GM23248 (cell line): ENCODE measurements around the gene CRK. TPM values are rescaled to one million over a fixed set of nuclear protein-coding genes. Genes with fewer than 3 reads are reported as not detected.
"Not testable (repeated sequence)": the region's sequence is repeated elsewhere in the genome, so short reads cannot be mapped to it uniquely, and the experiment has no call there.

Experiments
- DNase-seq: peaks from one replicate; pipeline ENCODE4 v3.0.0-alpha.2; 2015
- H2AFZ ChIP-seq: fragments of 200-600 bp; sonication (generic); 2 replicates; pipeline ENCODE4 v1.6.1; 2016; ENCODE audit warnings: antibody characterized with exemption
- H3F3A ChIP-seq: fragments of 200-600 bp; sonication (generic); 2 replicates; pipeline ENCODE4 v1.6.1; 2016; ENCODE audit warnings: mild to moderate bottlenecking, antibody characterized with exemption, mixed run types; ENCODE audit not compliant: insufficient read depth
- H3K27ac ChIP-seq: fragments of 200-600 bp; sonication (generic); 2 replicates; pipeline ENCODE4 v1.5.1; 2016; ENCODE audit warnings: mild to moderate bottlenecking
- H3K27me3 ChIP-seq: fragments of 200-600 bp; sonication (generic); replicated peaks from 2 replicates; pipeline ENCODE4 v1.6.1; 2016; ENCODE audit warnings: mild to moderate bottlenecking; ENCODE audit not compliant: insufficient read depth
- H3K36me3 ChIP-seq: fragments of 200-600 bp; sonication (generic); 2 replicates; pipeline ENCODE4 v1.6.1; 2016; ENCODE audit warnings: low read depth, mild to moderate bottlenecking
- H3K4me1 ChIP-seq: fragments of 200-600 bp; sonication (generic); 2 replicates; pipeline ENCODE4 v1.6.1; 2016; ENCODE audit warnings: mild to moderate bottlenecking; ENCODE audit not compliant: insufficient read depth
- H3K4me2 ChIP-seq: fragments of 200-600 bp; sonication (generic); one replicate; pipeline ENCODE4 v1.6.1; 2016; ENCODE audit warnings: mild to moderate bottlenecking; ENCODE audit not compliant: unreplicated experiment
- H3K4me3 ChIP-seq: fragments of 200-600 bp; sonication (generic); 2 replicates; pipeline ENCODE4 v1.5.1; 2016; ENCODE audit warnings: mild to moderate bottlenecking
- H3K79me2 ChIP-seq: fragments of 200-600 bp; sonication (generic); 2 replicates; pipeline ENCODE4 v1.6.1; 2016; ENCODE audit warnings: mild to moderate bottlenecking; ENCODE audit not compliant: insufficient read depth
- H3K9ac ChIP-seq: fragments of 200-600 bp; sonication (generic); 2 replicates; pipeline ENCODE4 v1.6.1; 2016; ENCODE audit warnings: mild to moderate bottlenecking
- H3K9me2 ChIP-seq: fragments of 200-600 bp; sonication (generic); 2 replicates; pipeline ENCODE4 v1.6.1; 2016; ENCODE audit warnings: mixed run types, mild to moderate bottlenecking, moderate library complexity; ENCODE audit not compliant: insufficient read depth
- H3K9me3 ChIP-seq: fragments of 200-600 bp; sonication (generic); one replicate; pipeline ENCODE4 v1.6.1; 2017; ENCODE audit warnings: low read depth
- H4K20me1 ChIP-seq: fragments of 200-600 bp; sonication (generic); 2 replicates; pipeline ENCODE4 v1.6.0; 2016; ENCODE audit not compliant: insufficient read depth
- EZH2 ChIP-seq: fragments of 200-600 bp; sonication (generic); IDR thresholded peaks from 2 replicates; pipeline ENCODE4 v1.6.1; 2018; ENCODE audit warnings: antibody characterized with exemption, mild to moderate bottlenecking; ENCODE audit not compliant: insufficient read depth, poor library complexity, severe bottlenecking
- EZH2phosphoT487 ChIP-seq: fragments of 200-600 bp; sonication (generic); IDR thresholded peaks from 2 replicates; pipeline ENCODE4 v1.6.1; 2018; ENCODE audit warnings: antibody characterized with exemption, moderate library complexity, mild to moderate bottlenecking, low read depth; ENCODE audit not compliant: insufficient read depth
- WGBS, 2 experiments: methylation state at CpG; one replicate each; pipeline ENCODE4 v1.1.6; 2015 to 2017; ENCODE audit warnings: low lambda C conversion rate in 2 of 2, low coverage in 1 of 2; ENCODE audit errors: missing lambda C conversion rate in 2 of 2; 5-methylcytosine and 5-hydroxymethylcytosine counted together
- in situ Hi-C: fragments of 300-500 bp; cut with MboI; formaldehyde crosslinking; loops from 2 replicates; pipeline ENCODE4 v1.15.0; 2020
- polyA plus RNA-seq: library from polyadenylated mRNA; unstranded; fragments of >200 nt; fragmentation: Nextera tagmentation; extraction: Ambion mirVana; gene quantifications from 2 replicates; pipeline ENCODE4 v1.2.1, GENCODE V29; 2016
- total RNA-seq: library from RNA; depleted of rRNA; stranded (reverse); fragments of >200 nt; shearing (Covaris generic); gene quantifications from 2 replicates; pipeline ENCODE4 v1.2.3, GENCODE V29; 2014

CRK gene
- total and polyA plus RNA-seq, 2 experiments from 2014 or later, result 86.0 to 117 TPM

- peaks cover 3% of the 10 kb centered on the region; the same call in 1 of the 2 replicates for H3K36me3 ChIP-seq
- H3K27ac ChIP-seq, result no peak overlapping the region
- TF ChIP-seq EZH2phosphoT487, result no peak
- no peak for TF ChIP-seq EZH2
- no peaks in the 10 kb centered on the region for H3K79me2 ChIP-seq
- H3K9ac ChIP-seq, result no peak overlapping the region
- 93 to 94% methylated on average over 16 to 18 of the region's 18 CpGs for WGBS, 2 experiments
- no peak overlapping the region for H3K4me2 ChIP-seq
- peaks cover 9% of the 10 kb centered on the region; the same call in 1 of the 2 replicates for H3K4me1 ChIP-seq
- no peaks in the 10 kb centered on the region for H3K9me3 ChIP-seq
- peaks cover 41% of the 10 kb centered on the region for H3F3A ChIP-seq
- H3K4me3 ChIP-seq, result no peak overlapping the region
- no peak overlapping the region for H2AFZ ChIP-seq
- in situ Hi-C loops, result no loop called here
- no peaks in the 10 kb centered on the region for H3K27me3 ChIP-seq
- H4K20me1 ChIP-seq, result no peaks in the 10 kb centered on the region
- H3K9me2 ChIP-seq, result no peaks in the 10 kb centered on the region
- no peak for DNase-seq
Observed at GRCh38 chr17:1461198-1461944, 5.3 kb upstream of the CRK start.

DNA sequence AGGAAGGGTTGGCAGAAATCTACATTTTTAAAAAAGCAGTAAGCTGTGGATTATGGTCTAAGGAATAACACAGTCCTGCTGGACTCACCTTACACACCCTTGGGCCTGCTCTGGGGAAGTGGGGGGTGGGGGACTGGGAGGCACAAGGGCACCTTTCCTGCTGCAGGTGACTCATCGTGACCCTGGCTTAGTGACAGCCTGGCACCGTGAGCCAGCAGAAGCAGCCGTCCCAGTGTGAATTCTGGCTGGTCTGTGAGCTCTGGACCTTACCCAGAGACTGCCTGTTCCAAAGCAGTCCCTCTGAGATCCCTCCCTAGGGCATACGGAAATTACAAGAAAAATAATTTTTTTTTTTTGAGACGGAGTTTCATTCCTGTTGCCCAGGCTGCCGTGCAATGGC lies 4.2 kb upstream of the CRK start:
- Histone ChIP-seq H3K4me1 (peaks cover 9% of the 10 kb centered on the region; the same call in 1 of the 2 replicates), H3K4me2 (peak overlapping the region; percentile 30), H3K27me3 (no peaks in the 10 kb centered on the region), H3F3A (peaks cover 41% of the 10 kb centered on the region), H3K79me2 (peaks cover 8% of the 10 kb centered on the region), H4K20me1 (no peaks in the 10 kb centered on the region), H3K4me3 (no peak overlapping the region), H3K36me3 (peaks cover 3% of the 10 kb centered on the region; the same call in 1 of the 2 replicates), H3K27ac (peak overlapping the region; percentile 9), H3K9me2 (no peaks in the 10 kb centered on the region), H3K9me3 (no peaks in the 10 kb centered on the region), H3K9ac (peak overlapping the region; percentile 20; the same call in 1 of the 2 replicates), H2AFZ (no peak overlapping the region)
- TF ChIP-seq EZH2 (no peak), EZH2phosphoT487 (no peak)
- peak; percentile 67 for DNase-seq
- WGBS, 2 experiments, result 2 to 7% methylated on average over 6 of the region's 6 CpGs
- in situ Hi-C loops, result no loop called here

DNA sequence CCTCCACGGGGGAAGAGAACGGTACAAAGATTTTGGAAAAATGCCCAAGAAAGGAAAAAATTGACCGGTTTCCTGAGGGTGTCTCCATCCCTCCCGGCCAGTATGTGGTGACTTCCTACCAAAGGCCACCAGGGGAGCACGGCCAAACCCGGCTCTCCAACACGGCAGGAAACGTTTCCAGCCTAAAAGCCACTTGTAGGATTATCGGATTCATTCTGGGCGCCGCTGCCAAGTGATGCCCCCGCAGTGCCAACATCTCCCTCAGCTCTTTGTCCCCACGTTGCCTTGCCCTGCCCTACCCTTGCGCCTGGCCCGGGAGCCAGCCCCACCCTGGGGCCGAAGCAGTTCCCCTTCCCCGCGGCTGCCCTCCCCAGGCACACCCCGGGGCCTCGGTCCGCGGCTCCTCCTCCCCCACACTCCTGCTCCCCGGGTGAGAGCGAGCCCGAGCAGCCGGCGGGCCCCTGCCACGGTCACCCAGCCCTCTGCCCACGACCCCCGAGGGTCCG lies 688 bp downstream of the CRK start:
- Histone ChIP-seq H3K4me2 (peak overlapping the region; percentile 81), H3K36me3 (no peaks in the 10 kb centered on the region; the same call in 1 of the 2 replicates), H3K27me3 (no peaks in the 10 kb centered on the region), H3K79me2 (peaks cover 57% of the 10 kb centered on the region), H3K4me3 (peak overlapping the region; percentile 86), H2AFZ (peak overlapping the region; percentile 52), H3K4me1 (peaks cover 19% of the 10 kb centered on the region; the same call in 1 of the 2 replicates), H3F3A (peaks cover 37% of the 10 kb centered on the region), H4K20me1 (peaks cover 15% of the 10 kb centered on the region; the same call in 1 of the 2 replicates), H3K9me3 (no peaks in the 10 kb centered on the region), H3K9ac (peak overlapping the region; percentile 98), H3K27ac (peak overlapping the region; percentile 95), H3K9me2 (no peaks in the 10 kb centered on the region)
- in situ Hi-C loops, result no loop called here
- 0 to 2% methylated on average over 16 to 31 of the region's 31 CpGs for WGBS, 2 experiments
- TF ChIP-seq EZH2, result no peak
- TF ChIP-seq EZH2phosphoT487, result no peak
- peak; percentile 91 for DNase-seq

DNA sequence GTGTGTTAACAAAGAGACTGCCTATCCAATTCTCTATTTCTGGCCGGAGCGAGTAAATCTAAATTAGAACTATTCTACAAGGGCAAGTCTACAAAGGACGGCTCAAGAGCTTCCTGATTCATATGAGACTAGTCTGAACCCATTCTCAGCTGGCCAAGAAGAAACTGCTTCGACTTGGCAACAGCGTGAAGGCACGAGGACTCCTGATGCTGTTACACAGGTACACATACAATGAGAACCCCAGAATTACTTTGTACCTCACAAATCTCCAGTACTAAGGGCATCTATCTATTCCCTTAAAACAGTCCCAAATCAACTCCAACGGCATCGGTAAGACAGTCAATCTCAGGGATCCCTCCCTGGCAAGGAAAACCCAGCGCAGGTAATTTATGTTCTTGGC lies 1.5 kb downstream of the CRK start:
- in situ Hi-C loops, result no loop called here

GRCh38 chr17:1453694-1454093 lies 2.3 kb downstream of the CRK start:
- peaks cover 28% of the 10 kb centered on the region for H4K20me1 ChIP-seq
- peaks cover 29% of the 10 kb centered on the region for H3F3A ChIP-seq
- DNase-seq, H3K9me3 ChIP-seq, H3K36me3 ChIP-seq, H3K27ac ChIP-seq, H3K9me2 ChIP-seq, in situ Hi-C loops, H3K27me3 ChIP-seq, H3K4me3 ChIP-seq, H2AFZ ChIP-seq: not testable (repeated sequence)
- H3K9ac ChIP-seq, result 0 out of 2 replicates have a peak overlapping the region, but pooled peaks have one; percentile 98
- WGBS, 2 experiments, result 92 to 93% methylated on average over 11 of the region's 11 CpGs
- H3K4me1 ChIP-seq, result peaks cover 18% of the 10 kb centered on the region; the same call in 1 of the 2 replicates
- H3K79me2 ChIP-seq, result peaks cover 73% of the 10 kb centered on the region
- H3K4me2 ChIP-seq, result peak overlapping the region; percentile 81

More for the DNA sequence above, 1.5 kb downstream of the CRK start:
- DNase-seq, result peak; percentile 26
- Histone ChIP-seq H3K4me2 (peak overlapping the region; percentile 81), H4K20me1 (peaks cover 20% of the 10 kb centered on the region), H3K36me3 (no peaks in the 10 kb centered on the region; the same call in 1 of the 2 replicates), H3K27me3 (no peaks in the 10 kb centered on the region), H3K9ac (peak overlapping the region; percentile 98), H2AFZ (no peak overlapping the region), H3K79me2 (peaks cover 65% of the 10 kb centered on the region), H3K9me3 (no peaks in the 10 kb centered on the region), H3K9me2 (no peaks in the 10 kb centered on the region), H3F3A (peaks cover 29% of the 10 kb centered on the region), H3K4me1 (peaks cover 18% of the 10 kb centered on the region; the same call in 1 of the 2 replicates), H3K4me3 (peak overlapping the region; percentile 86), H3K27ac (peak overlapping the region; percentile 95)
- TF ChIP-seq EZH2phosphoT487 (no peak), EZH2 (no peak)
- 58 to 61% methylated on average over 9 of the region's 9 CpGs for WGBS, 2 experiments
